CD4-positive, alpha-beta T cell treated with Interleukin-15 for 1 hour (primary cell): Measurements from ENCODE around the gene LBHD2.

Experiments used
- DNase-seq: peaks from one replicate; pipeline ENCODE4 v3.0.0-alpha.2; 2020

LBHD2 gene

GRCh38 chr14:103091883-103092222 lies 7.8 kb downstream of the LBHD2 start:
- DNase-seq: no peak

DNA sequence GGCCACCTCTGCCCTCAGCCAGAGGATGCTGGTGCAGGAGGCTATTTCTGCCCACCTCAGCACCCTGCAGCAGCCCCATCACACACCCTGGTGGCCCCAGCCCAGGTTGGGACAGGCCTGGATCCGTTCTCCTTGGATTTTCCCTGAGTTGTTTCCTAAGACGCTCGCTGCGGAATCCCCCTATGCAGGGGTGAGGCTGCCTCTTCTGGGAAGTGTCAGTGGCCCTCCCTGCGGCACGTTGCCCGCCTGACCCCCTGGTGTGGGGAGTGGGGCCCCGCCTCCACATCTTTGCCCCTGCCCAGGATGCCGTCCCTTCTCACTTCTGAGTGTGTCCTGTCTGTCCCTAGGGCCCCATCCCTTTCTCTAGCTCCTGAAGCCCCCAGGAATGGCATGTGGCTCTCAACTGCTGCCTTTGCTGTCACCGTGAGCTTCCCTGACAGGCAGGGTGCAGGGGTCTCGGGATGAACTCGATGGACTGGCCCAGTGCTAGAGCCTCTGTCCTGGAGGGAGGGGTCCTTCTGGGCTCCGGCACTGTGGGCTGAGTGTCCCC lies 9.9 kb downstream of the LBHD2 start:
- no peak for DNase-seq

GRCh38 chr14:103094406-103095209 lies 10.6 kb downstream of the LBHD2 start, which contains the start of gene EXOC3L4:
TSS of gene EXOC3L4 (plus strand) at chr14:103094725. CDS start at chr14:103100220, 5,495 bp downstream.
- no peak for DNase-seq

GRCh38 chr14:103095210-103095778 lies 11.3 kb downstream of the LBHD2 start:
- no peak for DNase-seq

GRCh38 chr14:103096387-103096786 lies 12.4 kb downstream of the LBHD2 start:
- DNase-seq: no peak

DNA sequence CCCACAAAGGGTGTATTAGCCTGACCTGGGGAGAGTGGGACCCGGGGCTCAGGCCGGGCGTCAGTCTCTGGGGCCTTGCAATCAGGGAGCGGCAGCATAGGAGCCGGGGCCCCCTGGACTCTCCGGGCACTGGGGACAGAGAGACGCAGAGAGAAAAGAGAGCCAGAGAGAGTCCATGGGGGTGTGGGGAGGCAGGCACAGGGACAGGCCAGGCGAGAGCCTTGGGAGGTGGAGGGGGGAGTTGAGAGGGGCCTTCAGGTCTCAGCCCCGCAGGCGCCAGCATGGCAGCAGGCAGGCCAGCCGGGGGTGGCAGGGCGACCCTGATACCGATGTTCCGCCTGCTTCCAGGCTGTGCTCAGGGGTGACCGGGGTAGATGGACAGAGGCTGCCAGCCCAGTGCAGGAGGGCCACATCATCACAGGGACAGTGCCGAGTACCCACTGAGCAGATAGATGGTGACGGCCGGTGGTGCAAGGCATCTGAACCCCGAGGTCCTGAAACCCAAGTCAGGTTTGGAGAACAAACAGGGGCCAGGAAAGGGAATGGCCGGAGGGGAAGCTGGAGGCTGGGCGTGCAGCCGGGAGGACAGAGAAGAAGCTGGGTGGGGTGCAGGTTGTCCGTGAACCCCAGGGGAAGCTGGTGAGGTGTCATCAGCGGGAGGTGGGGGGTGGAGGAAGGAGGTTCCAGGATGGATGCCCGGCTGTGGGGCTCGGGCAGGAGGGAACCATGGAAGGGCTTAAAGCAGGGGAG lies 13.4 kb downstream of the LBHD2 start:
- no peak for DNase-seq

DNA sequence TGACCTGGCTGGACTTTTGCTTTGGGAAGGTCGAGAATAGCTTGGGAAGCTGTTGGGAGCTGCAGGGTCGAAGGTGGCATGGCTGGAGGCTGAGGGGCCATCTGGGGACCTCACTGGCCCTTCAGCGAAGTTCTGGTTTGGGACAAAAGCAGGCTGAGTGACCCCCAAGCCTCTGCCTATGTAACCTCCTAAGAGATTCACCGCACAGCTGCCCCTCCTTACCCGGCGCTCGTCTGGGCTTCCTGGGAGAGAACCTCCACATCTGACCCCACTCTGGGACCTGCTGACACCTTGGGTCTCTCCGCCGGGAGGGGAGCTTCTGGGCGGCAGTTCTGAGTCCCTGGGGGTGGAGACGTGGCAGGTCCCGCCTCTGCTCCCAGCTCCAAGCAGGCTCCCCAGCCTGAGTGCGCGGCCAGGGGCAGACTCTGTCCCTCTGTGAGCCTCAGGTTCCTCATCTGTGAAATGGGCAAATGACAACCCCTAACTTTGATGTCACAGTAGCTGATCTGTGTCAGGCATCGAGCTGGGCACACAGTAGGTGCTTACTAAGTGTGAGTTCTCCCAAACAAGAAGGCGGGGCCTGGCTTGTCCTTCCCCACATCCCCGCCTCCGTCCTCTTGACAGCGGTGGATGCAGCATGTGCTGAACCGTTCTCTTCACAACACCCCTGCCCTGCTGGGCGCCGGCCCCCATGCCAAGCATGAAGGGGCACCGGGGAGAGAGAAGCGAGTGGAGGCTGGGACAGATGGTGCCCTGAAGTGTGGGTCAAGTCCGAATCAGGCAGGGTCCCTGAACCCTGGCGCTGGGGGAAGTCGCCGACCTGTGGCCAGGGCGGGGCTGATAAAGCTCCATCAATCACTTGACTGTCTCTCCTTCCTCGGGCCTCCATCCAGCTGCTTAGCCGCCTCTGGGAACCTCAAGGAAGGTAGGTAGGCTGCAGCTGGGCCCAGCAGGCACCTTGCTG lies 14.3 kb downstream of the LBHD2 start:
- no peak for DNase-seq

- no peak for DNase-seq
Measured at GRCh38 chr14:103099081-103099732, 15.2 kb downstream of the LBHD2 start.

DNA sequence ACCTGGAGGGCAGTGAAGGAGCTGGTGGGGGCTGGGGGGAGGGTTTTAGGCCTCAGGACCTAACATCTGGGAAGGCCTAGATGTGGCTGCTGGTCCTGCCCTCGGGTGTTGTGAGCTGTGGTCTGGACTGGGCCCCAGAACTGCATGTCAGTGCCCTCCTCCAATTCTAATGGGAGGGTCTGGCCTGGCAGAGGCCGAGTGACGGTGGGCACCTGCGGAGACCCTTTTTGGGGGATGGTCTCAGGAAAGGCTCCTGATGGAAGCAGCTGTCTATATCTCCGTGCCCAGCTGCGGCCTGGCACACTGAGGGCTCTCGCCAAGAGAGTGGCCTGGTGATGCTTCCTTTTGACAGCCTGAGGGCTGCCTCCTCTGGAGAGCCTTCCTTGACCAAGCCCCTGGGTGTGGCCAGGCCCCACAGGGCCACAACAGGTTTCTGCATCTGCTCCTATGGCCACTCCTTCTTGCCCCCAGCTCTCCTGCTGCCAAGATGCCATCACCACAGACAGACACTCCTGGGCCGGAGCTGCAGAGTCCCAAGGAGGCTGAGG lies 15.8 kb downstream of the LBHD2 start:
- DNase-seq: no peak

- DNase-seq: no peak
Measured at GRCh38 chr14:103100281-103101121, 16.5 kb downstream of the LBHD2 start.

GRCh38 chr14:103101257-103101962 lies 17.4 kb downstream of the LBHD2 start:
- no peak for DNase-seq

GRCh38 chr14:103101963-103102688 lies 18.1 kb downstream of the LBHD2 start:
- no peak for DNase-seq

DNA sequence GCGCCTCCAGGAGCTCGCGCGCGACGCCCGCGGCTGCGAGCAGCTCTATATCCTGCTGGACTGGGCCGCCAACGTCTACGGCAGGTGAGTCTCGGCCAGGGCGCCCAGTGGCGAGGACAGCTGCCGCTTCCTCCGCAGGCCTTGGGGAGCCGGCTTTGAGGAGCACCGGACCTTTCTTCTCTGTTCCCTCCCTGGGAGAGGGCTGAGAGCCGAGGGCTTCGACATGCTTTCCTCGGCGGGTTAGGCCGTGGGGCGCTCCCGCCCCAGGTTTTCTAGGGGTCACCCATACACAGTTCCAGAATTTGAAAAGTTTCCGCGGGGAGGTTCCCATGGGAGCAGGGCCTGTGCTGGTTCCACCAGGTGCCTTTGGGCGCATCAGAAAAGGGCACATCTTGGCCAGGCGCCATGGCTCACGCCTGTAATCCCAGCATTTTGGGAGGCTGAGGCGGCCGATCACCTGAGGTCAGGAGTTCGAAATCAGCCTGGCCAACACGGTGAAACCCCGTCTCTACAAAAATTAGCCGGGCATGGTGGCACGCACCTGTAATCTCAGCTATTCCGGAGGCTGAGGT lies 18.8 kb downstream of the LBHD2 start:
- DNase-seq: no peak

- no peak for DNase-seq
Measured at GRCh38 chr14:103103461-103104388, 19.7 kb downstream of the LBHD2 start.

DNA sequence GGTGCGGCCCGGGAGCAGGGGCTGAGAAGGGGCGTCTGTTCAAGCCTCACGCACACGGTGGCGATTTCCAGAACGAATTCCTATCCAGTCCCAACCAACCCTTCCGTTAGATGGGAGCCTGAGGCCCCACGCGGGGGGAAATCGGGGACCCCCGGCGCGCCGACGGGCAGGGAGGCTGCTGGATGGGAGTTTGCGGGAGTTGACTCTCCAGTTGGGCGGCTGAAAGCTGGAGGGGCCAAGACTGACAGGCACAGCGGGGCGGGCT lies 20.3 kb downstream of the LBHD2 start:
- DNase-seq: no peak

DNA sequence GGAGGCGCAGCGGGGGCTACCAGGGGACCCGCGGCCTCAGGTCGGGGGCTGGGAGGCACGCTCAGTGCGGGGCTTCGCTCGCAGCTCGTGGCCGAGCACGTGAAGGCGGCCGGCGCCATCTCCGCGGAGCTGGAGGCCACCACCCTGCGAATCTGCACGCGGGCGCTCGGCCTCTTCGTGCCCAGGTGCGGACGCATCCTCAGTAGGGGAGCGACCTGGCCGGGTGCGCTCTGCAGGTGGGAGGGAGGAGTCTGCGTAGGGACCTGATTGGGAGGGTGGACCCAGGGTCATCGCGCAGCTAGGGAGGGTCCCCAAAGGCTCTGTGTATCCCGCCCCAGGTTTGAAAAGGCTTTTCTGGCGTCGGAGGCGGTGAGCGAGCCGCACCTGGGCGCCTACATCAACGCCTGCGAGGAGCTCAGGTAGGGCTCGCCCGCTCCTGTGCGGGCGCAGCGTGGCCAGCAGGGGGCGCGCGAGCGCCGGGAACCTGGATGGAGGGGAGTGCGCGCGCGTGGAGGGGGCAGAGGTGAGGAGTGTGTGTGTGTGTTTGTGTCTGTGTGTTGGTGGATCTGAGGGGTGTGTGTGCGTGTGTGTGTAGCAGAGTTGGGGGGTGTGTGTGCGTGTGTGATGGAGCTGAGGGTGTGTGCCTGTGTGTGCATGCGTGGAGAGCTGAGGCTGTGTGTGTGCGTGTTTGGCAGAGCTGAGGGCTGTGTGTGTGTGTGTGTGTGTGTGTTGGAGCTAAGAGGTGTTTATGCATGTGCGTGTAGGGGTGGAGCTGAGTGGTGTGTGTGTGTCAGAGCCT lies 20.8 kb downstream of the LBHD2 start:
- DNase-seq: peak; percentile 60

DNA sequence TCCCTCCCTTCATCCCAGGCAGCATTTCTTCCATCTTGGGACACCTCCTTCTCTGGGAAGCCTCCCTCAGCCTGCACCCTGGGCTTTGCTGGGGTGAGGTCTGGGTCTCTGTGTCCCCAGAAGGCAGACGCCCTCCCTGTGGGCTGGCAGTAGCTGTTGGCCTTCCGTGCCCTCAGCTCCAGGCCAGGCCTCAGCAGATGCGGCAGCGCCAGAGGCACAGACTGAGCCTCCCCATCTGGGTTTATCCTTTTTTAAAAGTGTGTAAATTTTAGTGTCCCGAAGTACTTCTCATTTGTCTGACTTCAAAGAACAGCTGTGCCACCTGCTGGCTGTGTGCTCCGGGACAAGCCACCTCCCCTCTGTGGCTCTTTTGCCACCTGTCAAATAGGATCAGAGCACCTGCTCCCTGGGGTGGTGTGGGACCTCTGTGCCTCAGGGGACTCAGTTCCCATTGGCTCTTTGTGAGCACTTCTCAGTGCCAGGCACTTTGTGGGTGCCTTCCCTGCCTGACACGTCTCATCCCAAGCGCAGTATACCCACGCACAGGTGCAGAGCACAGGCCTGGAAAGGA lies 21.7 kb downstream of the LBHD2 start:
- peak; percentile 33 for DNase-seq
